GM18861 (cell line): ENCODE measurements around the gene N4BP3.
"Not testable (repeated sequence)": the region's sequence is repeated elsewhere in the genome, so short reads cannot be mapped to it uniquely, and the experiment has no call there.

Experiments
- ATAC-seq: cut with Tn5 transposase; IDR thresholded peaks from one replicate; pipeline ENCODE4 v1.9.1; 2021; ENCODE audit not compliant: unreplicated experiment

The N4BP3 gene

GRCh38 chr5:178120607-178121357 lies 7.5 kb downstream of the N4BP3 start:
- ATAC-seq: peak; percentile 75

GRCh38 chr5:178121391-178122276 lies 8.3 kb downstream of the N4BP3 start:
- no peak for ATAC-seq

GRCh38 chr5:178122346-178122745 lies 9.0 kb downstream of the N4BP3 start:
- no peak for ATAC-seq

- ATAC-seq: no peak
Measured at GRCh38 chr5:178123094-178123965, 10.0 kb downstream of the N4BP3 start.

GRCh38 chr5:178123966-178124925 lies 10.9 kb downstream of the N4BP3 start:
- ATAC-seq: no peak

GRCh38 chr5:178125253-178125906 lies 12.0 kb downstream of the N4BP3 start:
- ATAC-seq: no peak

- ATAC-seq: no peak
Measured at GRCh38 chr5:178126556-178126955, 13.2 kb downstream of the N4BP3 start.

GRCh38 chr5:178127300-178128009 lies 14.1 kb downstream of the N4BP3 start:
- ATAC-seq: not testable (repeated sequence)

- ATAC-seq: no peak
Measured at GRCh38 chr5:178129296-178129695, 16.0 kb downstream of the N4BP3 start.

GRCh38 chr5:178130234-178130575 lies 16.9 kb downstream of the N4BP3 start:
- not testable (repeated sequence) for ATAC-seq

GRCh38 chr5:178130576-178131445 lies 17.5 kb downstream of the N4BP3 start, which contains the start of gene RMND5B:
Gene RMND5B, plus strand, starts transcription at chr5:178131014. Its CDS starts 7,106 bp downstream, at chr5:178138120.
- ATAC-seq: peak; percentile 80

- ATAC-seq: no peak
Measured at GRCh38 chr5:178131446-178131996, 18.2 kb downstream of the N4BP3 start.

- no peak for ATAC-seq
Measured at GRCh38 chr5:178136990-178137389, 23.7 kb downstream of the N4BP3 start.

GRCh38 chr5:178137991-178138390 lies 24.7 kb downstream of the N4BP3 start:
- no peak for ATAC-seq

- ATAC-seq: no peak
Measured at GRCh38 chr5:178141550-178141949, 28.2 kb downstream of the N4BP3 start.

GRCh38 chr5:178142642-178143041 lies 29.3 kb downstream of the N4BP3 start:
- no peak for ATAC-seq

GRCh38 chr5:178143246-178143645 lies 29.9 kb downstream of the N4BP3 start:
- ATAC-seq: no peak

- no peak for ATAC-seq
Measured at GRCh38 chr5:178143901-178144300, 30.6 kb downstream of the N4BP3 start.
